B cell (primary cell): ENCODE measurements around the gene RHOBTB3.

Experiments used
- EZH2 ChIP-seq: IDR thresholded peaks from 2 replicates; pipeline ENCODE4 v1.6.1; 2012; ENCODE audit warnings: borderline replicate concordance, low read depth, mild to moderate bottlenecking, moderate library complexity, low read length; ENCODE audit not compliant: insufficient read depth, poor library complexity, severe bottlenecking
- TF ChIP-seq, protein P1 (sequence below): fragments of 200-600 bp; IDR thresholded peaks from one replicate; pipeline ENCODE4 v1.8.0; 2022; ENCODE audit warnings: antibody characterized with exemption, mild to moderate bottlenecking

- TF ChIP-seq, protein P1, sequence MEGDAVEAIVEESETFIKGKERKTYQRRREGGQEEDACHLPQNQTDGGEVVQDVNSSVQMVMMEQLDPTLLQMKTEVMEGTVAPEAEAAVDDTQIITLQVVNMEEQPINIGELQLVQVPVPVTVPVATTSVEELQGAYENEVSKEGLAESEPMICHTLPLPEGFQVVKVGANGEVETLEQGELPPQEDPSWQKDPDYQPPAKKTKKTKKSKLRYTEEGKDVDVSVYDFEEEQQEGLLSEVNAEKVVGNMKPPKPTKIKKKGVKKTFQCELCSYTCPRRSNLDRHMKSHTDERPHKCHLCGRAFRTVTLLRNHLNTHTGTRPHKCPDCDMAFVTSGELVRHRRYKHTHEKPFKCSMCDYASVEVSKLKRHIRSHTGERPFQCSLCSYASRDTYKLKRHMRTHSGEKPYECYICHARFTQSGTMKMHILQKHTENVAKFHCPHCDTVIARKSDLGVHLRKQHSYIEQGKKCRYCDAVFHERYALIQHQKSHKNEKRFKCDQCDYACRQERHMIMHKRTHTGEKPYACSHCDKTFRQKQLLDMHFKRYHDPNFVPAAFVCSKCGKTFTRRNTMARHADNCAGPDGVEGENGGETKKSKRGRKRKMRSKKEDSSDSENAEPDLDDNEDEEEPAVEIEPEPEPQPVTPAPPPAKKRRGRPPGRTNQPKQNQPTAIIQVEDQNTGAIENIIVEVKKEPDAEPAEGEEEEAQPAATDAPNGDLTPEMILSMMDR: no peak
- TF ChIP-seq EZH2: no peak
These were observed 3.1 kb downstream of the RHOBTB3 start for GRCh38 chr5:95734187-95734586.
